A549 (cell line): Measurements from ENCODE around the gene CTNNBIP1. TPM values are rescaled to one million over a fixed set of nuclear protein-coding genes. Genes with fewer than 3 reads are reported as not detected.
"Not testable (repeated sequence)": the region's sequence is repeated elsewhere in the genome, so short reads cannot be mapped to it uniquely, and the experiment has no call there.

Experiments used
- ATAC-seq, 2 experiments: fragments of 200-7000 bp in 1 of 2; fragments of >200 bp in 1 of 2; cut with Nextera tagmentation in 1 of 2; cut with Tn5 transposase in 1 of 2; 3 replicates each; pipeline versions ENCODE4 v1.8.0 to v1.9.1; 2018 to 2020; ENCODE audit warnings: mild to moderate bottlenecking in 1 of 2, moderate library complexity in 1 of 2
- CTCF ChIA-PET: fragments of 300-600 bp; sonication (Branson Sonifier 250); formaldehyde crosslinking; extraction: SDS; loops from one replicate; lab custom pipeline; 2021; ENCODE audit warnings: antibody characterized with exemption, inconsistent platforms; lab: Yijun Ruan, JAX
- POLR2A ChIA-PET: fragments of 350-600 bp; formaldehyde crosslinking; extraction: SDS; loops from one replicate; lab custom pipeline; 2021; ENCODE audit warnings: antibody characterized with exemption, inconsistent platforms; lab: Yijun Ruan, JAX
- DNase-seq, 2 experiments: peaks; one replicate each; pipeline versions ENCODE4 v3.0.0 to v3.0.0-alpha.2; 2011 to 2016; ENCODE audit warnings: low read depth in 1 of 2, low spot score in 1 of 2
- FAIRE-seq: peaks from 2 replicates; lab custom pipeline; 2011; peaks lifted over from hg19 to GRCh38; lab: Jason Lieb, UNC
- H3K27ac ChIP-seq, 2 experiments: fragments of >200 bp; sonication (Bioruptor Twin); formaldehyde crosslinking; 3 replicates each; pipeline ENCODE4 v1.5.1; 2016 to 2017
- H3K4me1 ChIP-seq: fragments of >200 bp; sonication (Bioruptor Twin); formaldehyde crosslinking; 3 replicates; pipeline ENCODE4 v1.6.1; 2016
- H3K4me2 ChIP-seq: fragments of >200 bp; sonication (Bioruptor Twin); formaldehyde crosslinking; 3 replicates; pipeline ENCODE4 v1.6.1; 2016
- H3K4me3 ChIP-seq: fragments of >200 bp; sonication (Bioruptor Twin); formaldehyde crosslinking; 3 replicates; pipeline ENCODE4 v1.5.1; 2016
- H3K9me3 ChIP-seq: fragments of >200 bp; sonication (Bioruptor Twin); formaldehyde crosslinking; 3 replicates; pipeline ENCODE4 v1.6.1; 2016
- BHLHE40 ChIP-seq: IDR thresholded peaks from 2 replicates; pipeline ENCODE4 v1.6.1; 2012; ENCODE audit warnings: low read depth, low read length, inconsistent platforms
- CBX2 ChIP-seq: fragments of 200-600 bp; sonication (generic); IDR thresholded peaks from 2 replicates; pipeline ENCODE4 v1.6.1; 2016; ENCODE audit warnings: low read depth, mild to moderate bottlenecking, borderline replicate concordance
- CHD2 ChIP-seq: fragments of 150-350 bp; IDR thresholded peaks from 2 replicates; pipeline ENCODE4 v1.6.1; 2014; ENCODE audit warnings: low read length; ENCODE audit not compliant: partially characterized antibody
- CTCF ChIP-seq: fragments of >200 bp; sonication (Bioruptor Twin); formaldehyde crosslinking; IDR thresholded peaks from 3 replicates; pipeline ENCODE4 v1.5.1; 2016
- E2F6 ChIP-seq: IDR thresholded peaks from 2 replicates; pipeline ENCODE4 v1.6.1; 2012; ENCODE audit warnings: low read depth, borderline replicate concordance
- EHF ChIP-seq: fragments of 250-450 bp; sonication (Bioruptor Pico); IDR thresholded peaks from 2 replicates; pipeline ENCODE4 v1.5.0; 2020; ENCODE audit warnings: mild to moderate bottlenecking
- EHMT2 ChIP-seq: fragments of 200-600 bp; sonication (generic); IDR thresholded peaks from 2 replicates; pipeline ENCODE4 v1.6.1; 2016; ENCODE audit warnings: antibody characterized with exemption, low read depth, mild to moderate bottlenecking, moderate library complexity
- ELK1 ChIP-seq: fragments of 150-350 bp; IDR thresholded peaks from 2 replicates; pipeline ENCODE4 v1.6.1; 2014; ENCODE audit warnings: low read depth, mild to moderate bottlenecking, low read length
- EP300 ChIP-seq, 2 experiments: fragments of >200 bp; sonication (Bioruptor Twin); formaldehyde crosslinking; IDR thresholded peaks; 2 replicates in 1 of 2; 3 replicates in 1 of 2; pipeline ENCODE4 v1.6.1; 2016 to 2017
- ESRRA ChIP-seq: fragments of 150-350 bp; IDR thresholded peaks from 2 replicates; pipeline ENCODE4 v1.6.1; 2014; ENCODE audit warnings: mild to moderate bottlenecking, low read length, borderline replicate concordance
- FOXS1 ChIP-seq: fragments of 250-450 bp; sonication (Bioruptor Pico); IDR thresholded peaks from 2 replicates; pipeline ENCODE4 v1.5.0; 2020; ENCODE audit warnings: mild to moderate bottlenecking, moderate library complexity
- GATA3 ChIP-seq: IDR thresholded peaks from 2 replicates; pipeline ENCODE4 v1.6.1; 2012; ENCODE audit warnings: borderline replicate concordance
- HDAC2 ChIP-seq: fragments of 200-600 bp; sonication (generic); IDR thresholded peaks from 2 replicates; pipeline ENCODE4 v1.6.1; 2016
- HES2 ChIP-seq: fragments of >200 bp; sonication (Bioruptor Twin); formaldehyde crosslinking; IDR thresholded peaks from 2 replicates; pipeline ENCODE4 v1.6.1; 2016
- HOXA7 ChIP-seq: fragments of 250-450 bp; sonication (Bioruptor Pico); IDR thresholded peaks from 2 replicates; pipeline ENCODE4 v1.5.0; 2020; ENCODE audit warnings: mild to moderate bottlenecking, moderate library complexity
- HOXB13 ChIP-seq: fragments of 250-450 bp; sonication (Bioruptor Pico); IDR thresholded peaks from 2 replicates; pipeline ENCODE4 v1.5.0; 2020; ENCODE audit warnings: low read depth, mild to moderate bottlenecking, moderate library complexity
- JUN ChIP-seq, 2 experiments: fragments of >200 bp; sonication (Bioruptor Twin); formaldehyde crosslinking; IDR thresholded peaks; 2 replicates in 1 of 2; 3 replicates in 1 of 2; pipeline ENCODE4 v1.6.1; 2016 to 2017
- JUNB ChIP-seq: fragments of >200 bp; sonication (Bioruptor Twin); formaldehyde crosslinking; IDR thresholded peaks from 2 replicates; pipeline ENCODE4 v1.6.1; 2016
- KDM1A ChIP-seq: fragments of 200-600 bp; sonication (generic); IDR thresholded peaks from 2 replicates; pipeline ENCODE4 v1.6.1; 2016; ENCODE audit warnings: low read depth, mild to moderate bottlenecking
- KDM5A ChIP-seq: fragments of 200-600 bp; sonication (generic); IDR thresholded peaks from 2 replicates; pipeline ENCODE4 v1.6.1; 2016; ENCODE audit warnings: antibody characterized with exemption, mild to moderate bottlenecking
- MAX ChIP-seq: IDR thresholded peaks from 2 replicates; pipeline ENCODE4 v1.6.1; 2012
- MAZ ChIP-seq: fragments of 150-350 bp; IDR thresholded peaks from 2 replicates; pipeline ENCODE4 v1.6.1; 2014; ENCODE audit warnings: antibody characterized with exemption, low read depth, low read length, borderline replicate concordance
- NFE2L2 ChIP-seq: fragments of 150-350 bp; conservative IDR thresholded peaks from 2 replicates; pipeline ENCODE4 v1.6.1; 2014; ENCODE audit warnings: low read length
- PHF8 ChIP-seq: fragments of 200-600 bp; sonication (generic); IDR thresholded peaks from 2 replicates; pipeline ENCODE4 v1.6.1; 2016; ENCODE audit warnings: low read depth, mild to moderate bottlenecking, antibody characterized with exemption, moderate library complexity, borderline replicate concordance
- POLR2A ChIP-seq: IDR thresholded peaks from 2 replicates; pipeline ENCODE4 v1.6.1; 2012; ENCODE audit warnings: mild to moderate bottlenecking, low read length
- POLR2AphosphoS2 ChIP-seq: conservative IDR thresholded peaks from 2 replicates; pipeline ENCODE4 v1.6.1; 2012; ENCODE audit warnings: low read length, improper control_type of control experiment, inconsistent platforms
- RARB ChIP-seq: fragments of 250-450 bp; sonication (Bioruptor Pico); IDR thresholded peaks from 2 replicates; pipeline ENCODE4 v1.8.0; 2021; ENCODE audit warnings: mild to moderate bottlenecking, moderate library complexity
- RCOR1 ChIP-seq: fragments of 150-350 bp; IDR thresholded peaks from 2 replicates; pipeline ENCODE4 v1.6.1; 2014; ENCODE audit warnings: antibody characterized with exemption, low read length, low read depth
- SMC3 ChIP-seq: fragments of >200 bp; sonication (Bioruptor Twin); formaldehyde crosslinking; IDR thresholded peaks from 3 replicates; pipeline ENCODE4 v1.6.1; 2018; ENCODE audit warnings: inconsistent platforms
- TP53 ChIP-seq: fragments of 250-450 bp; sonication (Bioruptor Pico); IDR thresholded peaks from 2 replicates; pipeline ENCODE4 v1.5.0; 2021; ENCODE audit warnings: mild to moderate bottlenecking, moderate library complexity
- WGBS: methylation state at CpG from one replicate; pipeline ENCODE4 v1.1.6; 2017; ENCODE audit errors: missing lambda C conversion rate; 5-methylcytosine and 5-hydroxymethylcytosine counted together
- polyA plus RNA-seq, 4 experiments: library from polyadenylated mRNA; depleted of rRNA in 3 of 4; stranded (reverse); fragments of >200 nt; fragmentation: RNase III in 1 of 4; extraction: RNeasy Plus Mini Kit Qiagen cat#74134 plus additional on column Dnase treatment in 1 of 4; gene quantifications; 2 replicates in 3 of 4; 3 replicates in 1 of 4; pipeline ENCODE4 v1.2.3, GENCODE V29; 2011 to 2017

The CTNNBIP1 gene
- polyA plus RNA-seq, 2 of the 4 experiments (the other 2 are of a cell fraction): 5.6 to 10.4 TPM

- Histone ChIP-seq H3K4me2 (no peak overlapping the region), H3K9me3 (no peaks in the 10 kb centered on the region), H3K27ac (no peak overlapping the region), H3K4me3 (no peak overlapping the region), H3K4me1 (peaks cover 15% of the 10 kb centered on the region; the same call in 2 of the 3 replicates)
- TF ChIP-seq CHD2: no peak
- 81% methylated on average over 8 of the region's 8 CpGs for WGBS
- DNase-seq (no peak), ATAC-seq (no peak), FAIRE-seq (no peak)
- POLR2A ChIA-PET: no interaction called here
- CTCF ChIA-PET: interaction anchor here (1.0 kb wide), 1 partner anchor 25 kb away, joined by 3 read pairs; no protein-coding TSS in a partner anchor
Measured at GRCh38 chr1:9809100-9809510, 101.0 kb downstream of the CTNNBIP1 start.

GRCh38 chr1:9808459-9808858 is 101.6 kb downstream of the CTNNBIP1 start:
- 95% methylated on average over 8 of the region's 8 CpGs for WGBS
- no peak for DNase-seq
- ChIA-PET POLR2A (no interaction called here), CTCF (interaction anchor here (0.5 kb wide), 1 partner anchor 66 kb away, joined by 3 read pairs; no protein-coding TSS in a partner anchor)
- no peak for ATAC-seq
- no peak overlapping the region for H3K27ac ChIP-seq
- no peak for TF ChIP-seq JUNB
- TF ChIP-seq JUN (IDR thresholded peaks at IDR 0.05): no peak
- no peak for TF ChIP-seq RARB (CRISPR knock-in tag)
- no peak for TF ChIP-seq CBX2
- TF ChIP-seq RCOR1: no peak
- TF ChIP-seq POLR2A: no peak
- no peak for TF ChIP-seq EP300 (IDR thresholded peaks at IDR 0.05)
- no peak for TF ChIP-seq NFE2L2
- no peak for TF ChIP-seq TP53 (CRISPR knock-in tag)
- no peak for TF ChIP-seq HOXA7
- no peak for TF ChIP-seq ESRRA
- TF ChIP-seq BHLHE40: no peak
- no peak for TF ChIP-seq POLR2AphosphoS2
- TF ChIP-seq HDAC2: no peak
- TF ChIP-seq HOXB13 (CRISPR knock-in tag): no peak
- TF ChIP-seq MAX: no peak
- no peak for TF ChIP-seq HES2
- TF ChIP-seq MAZ: no peak
- TF ChIP-seq E2F6: no peak
- H3K4me2 ChIP-seq: no peak overlapping the region
- FAIRE-seq: no peak
- H3K4me1 ChIP-seq: peaks cover 15% of the 10 kb centered on the region; the same call in 2 of the 3 replicates
- H3K4me3 ChIP-seq: no peak overlapping the region
- H3K9me3 ChIP-seq: no peaks in the 10 kb centered on the region

- FAIRE-seq (no peak), ATAC-seq (no peak), DNase-seq (no peak)
- ChIA-PET CTCF (no interaction called here), POLR2A (no interaction called here)
- Histone ChIP-seq H3K4me2 (no peak overlapping the region), H3K9me3 (no peaks in the 10 kb centered on the region), H3K27ac (no peak overlapping the region), H3K4me3 (no peak overlapping the region), H3K4me1 (peaks cover 15% of the 10 kb centered on the region; the same call in 2 of the 3 replicates)
- 93% methylated on average over 12 of the region's 12 CpGs for WGBS
- no peak for TF ChIP-seq SMC3
- TF ChIP-seq CTCF: no peak
- TF ChIP-seq ELK1: no peak
- no peak for TF ChIP-seq KDM1A
- TF ChIP-seq FOXS1 (CRISPR knock-in tag): no peak
- no peak for TF ChIP-seq EHF (CRISPR knock-in tag)
- no peak for TF ChIP-seq PHF8
- no peak for TF ChIP-seq EHMT2
- TF ChIP-seq KDM5A: no peak
- no peak for TF ChIP-seq GATA3
- no peak for TF ChIP-seq EP300 (IDR thresholded peaks at IDR 0.05)
- no peak for TF ChIP-seq MAZ
- TF ChIP-seq E2F6: no peak
- TF ChIP-seq CHD2: no peak
Measured at GRCh38 chr1:9807541-9807940, 102.5 kb downstream of the CTNNBIP1 start.

GRCh38 chr1:9805972-9806371 is 104.1 kb downstream of the CTNNBIP1 start:
- H3K27ac ChIP-seq, FAIRE-seq, H3K4me3 ChIP-seq, H3K9me3 ChIP-seq, DNase-seq, POLR2A ChIA-PET, H3K4me2 ChIP-seq, H3K4me1 ChIP-seq, ATAC-seq: not testable (repeated sequence)
- 87% methylated on average over 5 of the region's 5 CpGs for WGBS
- CTCF ChIA-PET: interaction anchor here (0.6 to 1.9 kb wide), 2 partner anchors 14 to 113 kb away, joined by 3 to 7 read pairs; no protein-coding TSS in a partner anchor
